Activated naive CD8-positive, alpha-beta T cell treated with anti-CD3 and anti-CD28 coated beads, Interleukin-2, amount 10 ng/mL, durations not matched to agents 7 days and 5 days (primary cell): ENCODE measurements around the gene ACP6. TPM values are rescaled to one million over a fixed set of nuclear protein-coding genes. Genes with fewer than 3 reads are reported as not detected.

Experiments
- ATAC-seq: fragments of 150-1000 bp; cut with Tn5 transposase; one replicate; pipeline ENCODE4 v1.10.0; 2021; ENCODE audit warnings: low read depth, moderate library complexity
- POLR2A ChIA-PET: fragments of 350-600 bp; sonication (Branson Sonifier 250); formaldehyde crosslinking; loops from one replicate; lab custom pipeline; 2021; ENCODE audit warnings: antibody characterized with exemption; lab: Charles Lee
- DNase-seq: peaks from one replicate; pipeline ENCODE4 v3.0.0; 2021
- H3K27ac Mint-ChIP-seq: one replicate; pipeline ENCODE4 v1.8.0; 2022; ENCODE audit warnings: mild to moderate bottlenecking, mixed read lengths
- H3K27me3 Mint-ChIP-seq: one replicate; pipeline ENCODE4 v1.8.0; 2022; ENCODE audit warnings: mild to moderate bottlenecking, moderate library complexity, mixed read lengths
- H3K36me3 Mint-ChIP-seq: one replicate; pipeline ENCODE4 v1.8.0; 2021; ENCODE audit warnings: mild to moderate bottlenecking, mixed read lengths
- H3K4me1 Mint-ChIP-seq: one replicate; pipeline ENCODE4 v1.8.0; 2021; ENCODE audit warnings: mixed read lengths
- H3K4me3 Mint-ChIP-seq: one replicate; pipeline ENCODE4 v1.8.0; 2022; ENCODE audit warnings: mild to moderate bottlenecking, moderate library complexity, mixed read lengths
- H3K9me3 Mint-ChIP-seq: one replicate; pipeline ENCODE4 v1.8.0; 2021; ENCODE audit warnings: mixed read lengths
- total RNA-seq, 2 experiments: library from RNA; stranded (reverse); gene quantifications; one replicate each; pipeline ENCODE4 v1.2.3, GENCODE V29; 2021

ACP6 gene
- total RNA-seq, 2 experiments from 2014 or later = 13.6 to 18.2 TPM

- H3K4me3 Mint-ChIP-seq = no peak overlapping the region
- H3K4me1 Mint-ChIP-seq = peaks cover 49% of the 10 kb centered on the region
- H3K9me3 Mint-ChIP-seq = no peaks in the 10 kb centered on the region
- POLR2A ChIA-PET = interaction anchor here (1.5 kb wide), 1 partner anchor 101 kb away, joined by 3 read pairs; the partner anchor contains the start of gene BCL9
- H3K27ac Mint-ChIP-seq = no peak overlapping the region
- ATAC-seq = no peak
- DNase-seq = no peak
- no peaks in the 10 kb centered on the region for H3K27me3 Mint-ChIP-seq
- peaks cover 25% of the 10 kb centered on the region for H3K36me3 Mint-ChIP-seq
Observed at GRCh38 chr1:147641695-147642592, 28.4 kb downstream of the ACP6 start.

GRCh38 chr1:147641291-147641690 lies 29.0 kb downstream of the ACP6 start:
- Mint-ChIP-seq H3K4me1 (peaks cover 44% of the 10 kb centered on the region), H3K27ac (no peak overlapping the region), H3K27me3 (no peaks in the 10 kb centered on the region), H3K9me3 (no peaks in the 10 kb centered on the region), H3K36me3 (peaks cover 25% of the 10 kb centered on the region), H3K4me3 (no peak overlapping the region)
- ATAC-seq (no peak), DNase-seq (no peak)
- POLR2A ChIA-PET = interaction anchor here (1.5 kb wide), 1 partner anchor 100 kb away, joined by 3 read pairs; the partner anchor contains the start of gene BCL9

- ATAC-seq = peak; percentile 99
- Mint-ChIP-seq H3K4me3 (no peak overlapping the region), H3K27ac (no peak overlapping the region), H3K36me3 (peaks cover 30% of the 10 kb centered on the region), H3K4me1 (peaks cover 43% of the 10 kb centered on the region), H3K9me3 (no peaks in the 10 kb centered on the region), H3K27me3 (no peaks in the 10 kb centered on the region)
- POLR2A ChIA-PET = no interaction called here
- DNase-seq = peak; percentile 70
Observed at GRCh38 chr1:147640553-147641165, 29.7 kb downstream of the ACP6 start.

- no peak for DNase-seq
- ATAC-seq = no peak
- Mint-ChIP-seq H3K27me3 (no peaks in the 10 kb centered on the region), H3K9me3 (no peaks in the 10 kb centered on the region), H3K4me1 (peaks cover 21% of the 10 kb centered on the region), H3K4me3 (no peak overlapping the region), H3K27ac (no peak overlapping the region), H3K36me3 (peaks cover 15% of the 10 kb centered on the region)
- POLR2A ChIA-PET = no interaction called here
Observed at GRCh38 chr1:147636314-147636713, 34.0 kb downstream of the ACP6 start.

- Mint-ChIP-seq H3K4me3 (no peak overlapping the region), H3K36me3 (peaks cover 15% of the 10 kb centered on the region), H3K27ac (no peak overlapping the region), H3K4me1 (peaks cover 17% of the 10 kb centered on the region), H3K9me3 (no peaks in the 10 kb centered on the region), H3K27me3 (no peaks in the 10 kb centered on the region)
- ATAC-seq (no peak), DNase-seq (no peak)
- POLR2A ChIA-PET = no interaction called here
Observed at GRCh38 chr1:147635342-147635741, 35.0 kb downstream of the ACP6 start.

- H3K27me3 Mint-ChIP-seq = no peaks in the 10 kb centered on the region
- DNase-seq (no peak), ATAC-seq (no peak)
- POLR2A ChIA-PET = no interaction called here
- no peak overlapping the region for H3K27ac Mint-ChIP-seq
- H3K4me1 Mint-ChIP-seq = peaks cover 19% of the 10 kb centered on the region
- H3K36me3 Mint-ChIP-seq = peaks cover 15% of the 10 kb centered on the region
- H3K9me3 Mint-ChIP-seq = no peaks in the 10 kb centered on the region
- no peak overlapping the region for H3K4me3 Mint-ChIP-seq
Observed at GRCh38 chr1:147634645-147635044, 35.7 kb downstream of the ACP6 start.

- Mint-ChIP-seq H3K36me3 (peaks cover 15% of the 10 kb centered on the region), H3K4me3 (no peak overlapping the region), H3K9me3 (no peaks in the 10 kb centered on the region), H3K27ac (no peak overlapping the region), H3K27me3 (no peaks in the 10 kb centered on the region), H3K4me1 (peaks cover 26% of the 10 kb centered on the region)
- ATAC-seq (no peak), DNase-seq (no peak)
- POLR2A ChIA-PET = no interaction called here
Observed at GRCh38 chr1:147633759-147634158, 36.6 kb downstream of the ACP6 start.

- no peak overlapping the region for H3K27ac Mint-ChIP-seq
- H3K4me1 Mint-ChIP-seq = peaks cover 28% of the 10 kb centered on the region
- H3K36me3 Mint-ChIP-seq = peaks cover 15% of the 10 kb centered on the region
- no peak overlapping the region for H3K4me3 Mint-ChIP-seq
- DNase-seq (no peak), ATAC-seq (no peak)
- no peaks in the 10 kb centered on the region for H3K27me3 Mint-ChIP-seq
- no peaks in the 10 kb centered on the region for H3K9me3 Mint-ChIP-seq
- POLR2A ChIA-PET = no interaction called here
Observed at GRCh38 chr1:147631839-147632238, 38.5 kb downstream of the ACP6 start.

- Mint-ChIP-seq H3K27me3 (no peaks in the 10 kb centered on the region), H3K4me1 (peaks cover 22% of the 10 kb centered on the region), H3K36me3 (peaks cover 11% of the 10 kb centered on the region), H3K4me3 (no peak overlapping the region), H3K27ac (no peak overlapping the region), H3K9me3 (no peaks in the 10 kb centered on the region)
- no peak for ATAC-seq
- POLR2A ChIA-PET = no interaction called here
- no peak for DNase-seq
Observed at GRCh38 chr1:147630447-147630846, 39.9 kb downstream of the ACP6 start.

GRCh38 chr1:147630022-147630421 lies 40.3 kb downstream of the ACP6 start:
- POLR2A ChIA-PET = no interaction called here
- DNase-seq (no peak), ATAC-seq (no peak)
- Mint-ChIP-seq H3K36me3 (peaks cover 10% of the 10 kb centered on the region), H3K9me3 (no peaks in the 10 kb centered on the region), H3K27me3 (no peaks in the 10 kb centered on the region), H3K4me1 (peaks cover 18% of the 10 kb centered on the region), H3K27ac (no peak overlapping the region), H3K4me3 (no peak overlapping the region)

- peaks cover 10% of the 10 kb centered on the region for H3K36me3 Mint-ChIP-seq
- peaks cover 17% of the 10 kb centered on the region for H3K4me1 Mint-ChIP-seq
- no peak overlapping the region for H3K27ac Mint-ChIP-seq
- H3K9me3 Mint-ChIP-seq = no peaks in the 10 kb centered on the region
- no peak for ATAC-seq
- no peaks in the 10 kb centered on the region for H3K27me3 Mint-ChIP-seq
- no peak overlapping the region for H3K4me3 Mint-ChIP-seq
- DNase-seq = no peak
- POLR2A ChIA-PET = no interaction called here
Observed at GRCh38 chr1:147628441-147628840, 41.9 kb downstream of the ACP6 start.

GRCh38 chr1:147627435-147628110 lies 42.8 kb downstream of the ACP6 start:
- POLR2A ChIA-PET = no interaction called here
- Mint-ChIP-seq H3K9me3 (no peaks in the 10 kb centered on the region), H3K4me1 (peaks cover 17% of the 10 kb centered on the region), H3K27me3 (no peaks in the 10 kb centered on the region), H3K27ac (no peak overlapping the region), H3K4me3 (no peak overlapping the region), H3K36me3 (peaks cover 11% of the 10 kb centered on the region)
- DNase-seq (peak; percentile 52), ATAC-seq (peak; percentile 41)

GRCh38 chr1:147626739-147627138 lies 43.6 kb downstream of the ACP6 start:
- DNase-seq = no peak
- H3K9me3 Mint-ChIP-seq = no peaks in the 10 kb centered on the region
- H3K36me3 Mint-ChIP-seq = peaks cover 8% of the 10 kb centered on the region
- no peak overlapping the region for H3K4me3 Mint-ChIP-seq
- POLR2A ChIA-PET = no interaction called here
- H3K27me3 Mint-ChIP-seq = no peaks in the 10 kb centered on the region
- H3K27ac Mint-ChIP-seq = no peak overlapping the region
- ATAC-seq = no peak
- H3K4me1 Mint-ChIP-seq = peaks cover 17% of the 10 kb centered on the region
